GM19035 (cell line): ENCODE data around the gene NLRC5.
"Not testable (repeated sequence)": the region's sequence is repeated elsewhere in the genome, so short reads cannot be mapped to it uniquely, and the experiment has no call there.

ENCODE experiments used
- ATAC-seq: cut with Tn5 transposase; IDR thresholded peaks from one replicate; pipeline ENCODE4 v1.9.1; 2021; ENCODE audit not compliant: unreplicated experiment

NLRC5 gene

DNA sequence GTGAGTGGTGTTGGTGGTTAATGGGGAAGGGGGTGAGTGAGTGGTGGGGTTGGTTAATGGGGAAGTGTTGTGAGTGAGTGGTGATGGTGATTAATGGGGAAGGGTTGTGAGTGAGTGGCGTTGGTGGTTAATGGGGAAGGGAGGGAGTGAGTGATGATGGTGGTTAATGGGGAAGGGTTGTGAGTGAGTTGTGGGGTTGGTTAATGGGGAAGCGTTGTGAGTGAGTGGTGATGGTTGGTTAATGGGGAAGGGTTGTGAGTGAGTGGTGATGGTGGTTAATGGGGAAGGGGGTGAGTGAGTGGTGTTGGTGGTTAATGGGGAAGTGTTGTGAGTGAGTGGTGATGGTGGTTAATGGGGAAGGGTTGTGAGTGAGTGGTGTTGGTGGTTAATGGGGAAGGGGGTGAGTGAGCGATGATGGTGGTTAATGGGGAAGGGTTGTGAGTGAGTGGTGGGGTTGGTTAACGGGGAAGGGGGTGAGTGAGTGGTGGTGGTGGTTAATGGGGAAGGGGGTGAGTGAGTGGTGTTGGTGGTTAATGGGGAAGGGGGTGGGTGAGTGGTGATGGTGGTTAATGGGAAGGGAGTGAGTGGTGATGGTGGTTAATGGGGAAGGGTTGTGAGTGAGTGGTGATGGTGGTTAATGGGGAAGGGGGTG lies 81.8 kb downstream of the NLRC5 start:
- ATAC-seq, result not testable (repeated sequence)

DNA sequence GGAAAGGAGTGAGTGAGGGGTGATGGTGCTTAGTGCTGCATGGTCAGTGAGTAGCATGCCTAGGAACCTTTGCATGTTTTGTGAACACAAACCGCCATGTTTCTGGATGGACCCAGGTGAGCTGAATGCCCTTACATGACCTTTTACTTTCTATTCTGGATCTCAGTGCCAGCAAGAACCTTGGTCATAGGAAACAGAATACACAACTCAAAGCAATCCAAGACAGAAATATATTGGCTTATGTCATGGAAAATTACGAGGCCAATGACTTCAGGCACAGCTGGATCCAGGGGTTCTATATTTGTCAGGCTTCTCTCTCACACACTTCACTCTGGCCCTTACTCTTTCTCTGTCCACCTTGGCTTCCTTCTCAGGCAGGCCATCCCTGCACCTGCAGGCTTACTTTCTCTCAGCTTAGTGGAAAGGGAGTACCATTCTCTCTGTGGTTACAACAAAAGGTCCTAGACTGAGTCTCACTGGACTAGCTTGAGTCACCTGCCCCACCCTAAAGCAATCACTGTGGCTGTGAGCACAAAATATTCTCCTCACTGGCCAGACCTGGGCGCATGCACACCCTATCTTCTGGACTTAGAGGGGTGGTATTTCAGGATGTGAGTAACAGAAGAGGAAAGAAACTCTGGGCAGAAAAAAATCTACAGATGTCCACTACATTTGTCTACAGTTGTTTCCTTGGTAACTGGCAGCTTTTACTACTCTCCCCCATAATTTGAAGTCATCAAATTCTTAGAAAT lies 82.7 kb downstream of the NLRC5 start:
- no peak for ATAC-seq

DNA sequence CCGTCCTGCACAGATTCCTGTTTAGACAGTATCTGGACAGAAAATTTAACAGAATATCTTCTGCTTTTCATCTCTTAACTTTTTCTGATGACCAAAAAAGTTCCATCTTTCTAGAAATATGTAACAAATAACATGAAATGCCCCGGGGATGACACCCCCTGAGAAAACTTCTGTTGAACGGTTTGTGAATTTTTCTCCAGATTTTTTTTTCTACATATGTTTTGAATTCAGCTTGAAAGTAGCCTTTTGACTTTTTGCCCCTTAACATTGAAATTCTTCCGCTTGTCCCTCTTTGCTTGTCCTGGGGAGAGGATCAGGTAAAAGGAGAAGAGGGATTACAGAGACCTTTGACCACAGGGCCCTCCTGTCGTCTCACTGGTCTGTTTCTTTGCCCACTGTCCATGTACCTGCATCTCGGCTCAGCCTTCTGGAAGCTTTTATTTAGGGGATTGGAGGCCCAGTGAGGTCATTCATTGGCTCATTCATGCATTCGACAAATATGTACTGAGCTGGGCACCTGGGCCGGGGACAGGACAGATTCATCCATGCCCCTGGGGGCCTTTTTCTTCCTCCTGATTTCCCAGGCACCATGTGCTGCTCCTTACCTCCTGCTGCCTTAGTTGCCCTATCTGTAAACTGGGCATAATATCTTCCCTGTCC lies 83.4 kb downstream of the NLRC5 start:
- ATAC-seq, result no peak

DNA sequence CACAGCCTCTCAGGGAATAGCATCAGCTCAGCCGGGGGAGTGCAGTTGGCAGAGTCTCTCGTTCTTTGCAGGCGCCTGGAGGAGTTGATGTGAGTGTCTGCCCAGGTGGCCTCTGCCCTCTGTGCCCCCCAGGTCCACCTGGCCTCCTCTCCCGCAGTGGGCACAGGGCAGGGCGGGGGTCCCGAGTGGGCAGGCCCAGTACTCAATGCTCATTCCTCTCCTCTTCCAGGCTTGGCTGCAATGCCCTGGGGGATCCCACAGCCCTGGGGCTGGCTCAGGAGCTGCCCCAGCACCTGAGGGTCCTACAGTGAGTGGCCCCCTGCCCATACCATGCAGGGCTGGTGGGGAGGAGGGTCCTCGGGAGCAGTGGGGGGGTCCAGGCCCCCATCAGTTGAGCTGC lies 88.4 kb downstream of the NLRC5 start:
- ATAC-seq, result no peak

DNA sequence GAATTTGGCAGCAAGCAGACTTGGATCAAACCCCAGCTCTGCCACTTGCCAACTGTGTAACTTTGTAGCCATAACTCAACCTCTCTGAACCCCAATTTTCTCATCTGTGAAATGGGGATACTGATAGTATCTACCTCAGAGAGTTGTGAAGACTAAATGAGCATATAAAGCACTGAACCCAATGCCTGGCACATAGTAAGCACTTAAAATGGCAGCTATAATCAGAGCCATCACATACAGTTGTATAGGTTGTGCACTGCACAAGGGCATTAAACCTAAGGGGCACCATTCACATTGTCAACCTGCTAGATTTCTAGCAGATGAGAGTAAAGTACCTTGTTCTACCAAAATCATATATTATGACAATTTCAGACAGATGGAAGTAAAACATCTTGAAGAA lies 92.4 kb downstream of the NLRC5 start:
- no peak for ATAC-seq

DNA sequence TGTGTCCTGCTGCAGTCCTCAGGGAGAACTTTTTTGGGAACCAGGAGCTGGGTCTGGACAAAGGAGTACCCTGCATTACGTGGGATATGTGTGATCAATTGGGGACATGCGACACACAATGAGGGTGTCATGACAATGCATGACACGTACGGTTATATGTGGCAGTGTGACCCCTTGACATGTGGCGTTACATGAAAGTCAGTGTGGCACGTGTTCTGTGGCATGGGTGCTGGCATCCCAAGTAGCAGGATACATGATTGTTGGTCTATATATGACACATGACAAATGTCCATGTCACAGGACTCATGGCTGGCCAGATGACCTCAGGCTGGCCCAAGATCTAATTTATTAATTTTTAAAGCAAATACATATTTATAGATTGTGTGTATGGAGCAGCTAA lies 93.3 kb downstream of the NLRC5 start:
- no peak for ATAC-seq

DNA sequence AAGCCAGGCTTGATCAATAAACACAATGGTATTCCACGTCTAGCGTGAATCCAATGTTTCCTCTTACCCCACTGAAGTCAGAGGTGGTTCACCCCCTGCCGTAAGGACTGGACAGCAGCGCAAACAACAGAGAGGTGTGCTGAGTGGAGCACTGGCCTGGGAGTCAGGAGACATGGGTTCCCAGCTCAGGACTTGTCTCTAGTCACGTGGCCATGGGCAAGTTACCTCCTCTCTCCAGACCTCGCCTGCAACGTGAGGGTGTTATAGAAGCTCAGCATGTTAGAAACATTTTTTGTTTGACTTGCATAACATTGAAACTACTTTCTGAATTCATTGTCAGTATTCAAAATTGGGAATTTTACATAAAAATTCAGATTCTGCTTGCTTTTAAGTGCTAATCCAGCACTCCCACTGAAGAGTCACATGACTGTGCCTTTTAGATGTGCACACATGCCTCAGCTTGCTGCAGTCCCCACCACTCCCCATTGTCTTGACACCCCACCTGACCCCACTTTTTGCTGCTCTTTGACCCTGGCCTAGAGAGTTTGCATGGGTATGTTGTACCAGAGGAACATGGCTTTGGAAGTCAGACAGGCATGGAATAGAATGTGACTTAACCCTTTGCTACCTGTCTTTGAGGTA lies 94.2 kb downstream of the NLRC5 start:
- ATAC-seq, result no peak

DNA sequence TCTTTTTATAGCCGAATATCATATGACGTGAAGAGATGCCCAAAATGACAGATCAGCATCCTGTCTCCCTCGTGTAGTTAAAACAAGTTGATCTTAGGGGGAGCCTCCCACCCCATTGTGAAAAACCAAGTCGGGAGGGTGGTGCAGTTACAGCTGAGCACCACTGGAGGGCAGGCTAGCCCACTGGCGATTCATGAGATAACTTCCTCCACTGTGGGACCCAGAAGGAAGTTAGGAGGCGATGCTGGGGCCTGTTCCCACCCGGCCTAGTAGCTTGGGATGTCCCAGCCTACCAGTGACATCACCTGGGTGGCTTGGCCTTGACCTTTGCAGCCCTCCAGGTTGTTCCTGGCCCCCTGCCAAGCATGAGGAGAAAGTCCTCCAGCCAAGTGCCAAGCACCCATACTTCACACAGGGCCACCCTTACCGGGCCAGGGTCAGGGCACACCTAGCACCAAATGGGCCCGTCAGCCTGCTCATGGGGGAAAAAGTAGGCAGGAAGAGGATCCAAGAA lies 95.0 kb downstream of the NLRC5 start:
- ATAC-seq, result no peak

DNA sequence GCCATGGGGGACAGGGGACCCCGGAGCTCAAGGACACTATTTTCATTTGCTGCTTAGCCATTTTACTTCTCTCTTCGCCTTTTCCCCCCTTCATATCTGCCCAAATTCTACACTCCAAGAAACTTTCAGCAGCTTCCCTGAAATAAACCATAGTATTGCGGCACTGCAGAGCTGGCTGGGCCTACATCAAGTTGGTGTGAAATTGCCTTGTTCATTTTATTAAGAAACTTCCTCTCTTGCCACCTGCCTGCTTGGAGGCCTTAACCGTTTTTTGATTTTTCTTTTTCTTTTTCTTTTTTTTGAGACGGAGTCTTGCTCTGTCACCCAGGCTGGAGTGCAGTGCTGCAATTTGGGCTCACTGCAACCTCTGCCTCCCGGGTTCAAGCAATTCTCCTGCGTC lies 95.6 kb downstream of the NLRC5 start:
- ATAC-seq, result no peak

DNA sequence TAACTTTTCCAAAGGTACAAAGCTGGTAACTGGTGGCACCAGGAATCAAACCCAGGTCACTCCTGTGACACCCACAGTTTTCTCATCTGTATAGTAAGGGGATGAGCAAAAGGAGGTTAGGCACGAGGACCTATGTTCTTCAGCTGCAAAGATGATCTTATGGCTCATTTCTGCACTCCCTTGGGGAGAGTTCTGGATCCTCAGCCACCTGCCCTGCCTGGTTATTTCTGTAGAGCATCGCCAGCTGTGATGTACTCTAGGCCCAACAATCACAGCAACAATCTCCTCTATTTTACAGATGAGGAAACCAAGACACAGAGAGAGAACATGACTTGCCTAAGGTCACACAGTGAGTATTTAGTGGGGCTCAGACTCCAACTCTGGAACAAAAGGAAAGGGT lies 97.6 kb downstream of the NLRC5 start:
- no peak for ATAC-seq

DNA sequence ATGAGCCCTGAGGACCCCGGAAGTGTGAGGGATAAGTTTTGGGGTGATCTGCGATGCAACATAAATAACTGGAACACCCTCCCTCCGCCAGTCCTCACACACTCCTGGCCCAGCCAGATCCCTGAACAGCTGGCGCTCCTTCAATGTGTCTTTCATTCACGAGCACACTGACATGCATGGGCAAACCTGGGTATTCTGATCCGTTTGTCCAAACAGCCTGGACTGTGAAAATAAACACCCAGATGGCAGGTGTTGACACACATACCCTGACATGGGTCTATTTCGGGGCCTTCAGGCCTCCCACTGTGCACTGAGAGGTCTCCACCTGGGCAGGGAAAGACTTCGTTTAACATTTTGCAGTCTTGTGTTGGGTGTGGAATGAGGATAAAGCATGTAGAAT lies 100.0 kb downstream of the NLRC5 start:
- no peak for ATAC-seq

DNA sequence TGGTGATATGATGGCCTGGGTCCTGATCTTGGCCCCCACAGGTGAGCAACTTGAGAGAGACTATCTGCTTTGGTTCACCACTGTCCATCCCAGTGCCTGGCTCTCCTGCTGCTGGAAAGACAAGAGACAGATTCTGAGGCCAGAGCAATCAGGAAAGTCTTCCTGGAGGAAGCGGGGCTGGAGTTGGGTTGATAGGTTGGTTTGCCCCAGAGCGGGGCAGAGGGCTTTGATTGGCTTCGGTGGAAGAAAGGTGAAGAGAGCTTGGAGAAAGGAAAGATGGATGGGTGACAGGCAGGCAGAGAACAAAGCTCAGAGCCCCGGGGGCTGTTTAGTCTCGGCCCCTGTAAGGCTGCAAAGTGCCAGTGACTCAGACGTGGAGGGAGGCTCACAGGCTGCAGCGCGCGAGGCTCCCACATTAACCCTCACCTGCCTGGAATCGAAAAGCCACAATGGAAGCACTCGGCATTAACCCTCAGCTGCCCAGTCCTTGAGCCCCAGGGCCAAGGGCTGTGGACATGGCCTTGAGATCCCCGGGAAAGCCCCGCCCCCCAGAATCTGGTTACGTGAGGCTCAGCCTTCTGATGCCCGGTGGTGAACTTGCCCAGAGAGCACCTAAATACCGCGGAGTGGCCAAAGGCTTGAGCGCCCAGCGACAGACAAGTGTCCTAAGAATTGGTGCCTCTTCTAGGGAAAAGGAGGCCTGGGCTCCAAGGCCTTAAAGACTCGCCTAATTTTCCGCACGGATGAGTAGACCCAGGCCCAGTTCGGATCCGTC lies 102.0 kb downstream of the NLRC5 start:
- ATAC-seq, result no peak

DNA sequence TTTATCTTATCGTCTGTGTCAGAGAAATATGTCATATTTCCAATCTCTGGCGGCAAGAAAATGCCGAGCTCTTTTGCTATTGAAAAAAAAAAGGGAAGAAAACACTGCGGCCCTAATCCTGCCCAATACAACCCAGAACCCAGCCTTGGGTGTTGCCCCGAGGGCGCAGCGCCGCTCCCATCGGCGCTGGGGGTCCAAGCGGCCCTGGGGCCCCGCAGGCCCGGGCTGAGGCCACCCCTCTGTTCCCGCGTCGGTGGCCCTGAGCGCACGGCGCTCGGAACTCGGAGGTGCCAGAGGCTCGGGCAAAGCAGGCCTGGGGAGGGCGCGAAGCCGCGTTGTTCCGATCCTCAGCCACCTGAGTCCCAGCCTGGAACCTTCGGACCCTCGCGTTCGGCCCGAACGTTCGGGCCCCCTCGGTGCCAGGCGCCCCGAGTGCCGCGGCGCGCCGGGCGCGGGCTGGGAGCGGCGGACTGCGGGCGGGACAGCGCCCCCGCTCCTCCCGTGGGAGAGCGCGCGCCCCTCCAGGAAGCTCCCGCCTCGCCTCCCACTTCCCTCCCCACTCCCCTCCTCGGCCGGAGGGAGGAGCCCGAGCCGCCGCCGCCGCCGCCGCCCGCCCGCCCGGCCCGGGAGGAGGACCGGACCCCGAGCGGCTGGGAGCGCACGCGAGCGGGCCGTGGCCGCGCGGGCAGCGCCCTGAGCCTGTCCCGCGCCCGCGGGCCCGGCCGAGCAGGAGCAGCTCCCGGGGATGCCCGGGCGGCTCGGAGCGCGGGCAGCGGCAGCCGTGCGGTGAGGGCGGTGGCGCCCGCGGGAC lies 102.8 kb downstream of the NLRC5 start, which contains the start of gene CPNE2:
CPNE2 (plus strand) TSS at position 609 of the 811 bp plus-strand sequence. CDS start 18,160 bp downstream, outside the sequence.
- no peak for ATAC-seq

DNA sequence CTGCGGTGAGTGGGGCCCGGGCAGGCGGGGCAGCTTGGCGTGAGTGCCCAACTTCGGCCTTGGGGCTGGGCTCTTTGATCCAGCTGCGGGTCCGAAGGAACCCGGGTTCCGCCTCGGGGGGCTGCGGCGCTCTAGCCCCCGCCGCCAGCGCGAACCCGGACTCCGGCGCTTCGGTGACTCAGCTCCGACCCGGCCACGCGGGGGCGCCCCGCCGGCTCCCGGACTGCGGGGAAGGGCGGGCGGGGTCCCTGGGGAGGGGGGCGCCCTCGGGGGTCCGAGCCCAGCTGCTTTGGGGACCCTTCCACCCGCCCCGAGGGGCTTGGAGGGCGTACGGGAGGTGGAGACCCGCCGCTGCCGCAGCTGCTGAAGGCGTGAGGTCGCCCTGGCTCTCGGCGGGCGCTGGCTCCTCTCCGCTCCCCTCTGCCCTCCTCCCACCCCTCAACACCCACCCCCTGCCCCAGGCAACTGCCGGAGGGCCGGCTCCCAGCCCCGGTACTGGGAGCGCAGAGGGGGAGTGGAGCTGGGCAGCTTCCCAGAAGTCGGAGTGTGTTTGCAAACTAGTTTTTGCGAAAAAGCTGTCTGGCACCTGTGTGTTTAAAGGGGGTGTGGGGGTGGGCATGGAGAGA lies 103.5 kb downstream of the NLRC5 start:
- no peak for ATAC-seq

DNA sequence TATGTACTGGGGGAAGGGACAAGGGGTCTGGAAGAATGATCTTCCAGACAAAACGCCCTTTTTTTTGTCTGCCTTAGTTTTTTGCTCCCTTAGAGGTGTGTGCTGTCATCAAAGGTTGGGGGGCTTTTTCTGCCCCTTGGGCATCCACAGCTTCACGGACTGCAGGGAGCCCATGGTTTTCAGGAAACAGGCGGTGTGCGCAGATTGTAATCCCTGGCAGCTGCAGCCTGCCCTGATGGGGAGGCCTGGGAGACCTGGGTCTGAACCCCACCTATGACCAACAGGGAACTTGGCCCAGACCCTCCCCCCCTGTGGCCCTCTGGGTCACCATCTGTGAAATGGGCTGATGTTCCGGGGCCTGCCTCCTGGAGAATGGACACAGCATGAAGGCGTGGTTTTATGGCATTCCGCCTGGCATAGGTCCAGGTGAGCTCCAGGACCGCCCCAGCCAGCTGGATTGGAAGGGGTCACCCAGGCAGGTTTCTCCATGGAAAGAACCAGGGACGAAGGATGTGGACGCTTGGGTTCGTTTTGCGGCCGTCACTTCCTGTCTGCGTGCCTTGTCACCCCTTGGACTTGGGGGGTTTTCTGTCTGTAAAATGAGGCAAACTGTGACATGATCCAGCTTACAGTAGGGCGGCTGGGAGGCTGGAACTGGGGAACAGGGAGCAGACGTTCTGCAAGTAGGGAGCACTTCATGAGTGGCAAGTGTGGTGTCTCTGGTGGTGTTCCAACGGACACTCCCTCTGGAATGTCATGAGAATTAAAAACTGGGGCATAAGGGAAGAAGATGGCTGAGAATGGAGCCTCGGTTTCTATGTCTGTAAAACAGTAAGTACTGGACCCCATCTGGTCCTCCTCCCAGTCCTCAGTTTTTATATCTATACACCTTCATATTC lies 104.6 kb downstream of the NLRC5 start:
- no peak for ATAC-seq

DNA sequence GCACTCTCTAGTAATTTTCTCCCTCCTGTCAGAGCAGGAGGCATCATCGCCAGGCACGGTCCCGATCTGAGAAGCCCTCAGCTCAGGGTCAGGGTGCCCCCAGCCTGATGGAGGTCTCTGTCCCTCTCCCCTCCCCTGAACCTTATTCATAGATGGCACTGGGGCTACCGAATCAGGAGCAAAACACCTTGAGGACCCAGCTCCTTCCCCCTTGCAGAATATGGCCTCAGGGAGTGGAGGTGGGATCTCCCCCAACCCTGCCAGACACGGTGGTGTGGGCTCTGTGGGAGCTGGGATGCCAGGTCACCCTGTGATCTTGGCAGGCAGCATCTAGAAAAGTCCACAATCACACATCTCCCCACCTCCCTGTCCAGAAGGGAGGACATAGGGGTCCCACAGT lies 105.6 kb downstream of the NLRC5 start:
- ATAC-seq, result no peak

DNA sequence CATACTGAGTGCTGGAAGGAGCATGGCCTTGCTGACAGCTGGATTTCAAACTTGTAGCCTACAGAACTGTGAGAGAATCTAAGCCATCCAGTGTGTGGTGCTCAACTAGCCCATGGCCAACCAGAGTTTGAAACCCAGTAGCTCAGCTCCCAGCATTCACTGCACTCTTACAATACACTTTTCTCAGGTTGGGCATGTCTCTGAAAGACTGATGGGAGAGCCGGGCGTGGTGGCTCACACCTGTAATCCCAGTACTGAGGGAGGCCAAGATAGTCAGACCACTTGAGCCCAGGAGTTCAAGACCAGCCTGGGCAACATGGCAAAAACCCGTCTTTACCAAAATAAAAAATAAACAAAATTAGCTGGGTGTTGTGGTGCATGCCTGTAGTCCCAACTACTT lies 106.8 kb downstream of the NLRC5 start:
- no peak for ATAC-seq

DNA sequence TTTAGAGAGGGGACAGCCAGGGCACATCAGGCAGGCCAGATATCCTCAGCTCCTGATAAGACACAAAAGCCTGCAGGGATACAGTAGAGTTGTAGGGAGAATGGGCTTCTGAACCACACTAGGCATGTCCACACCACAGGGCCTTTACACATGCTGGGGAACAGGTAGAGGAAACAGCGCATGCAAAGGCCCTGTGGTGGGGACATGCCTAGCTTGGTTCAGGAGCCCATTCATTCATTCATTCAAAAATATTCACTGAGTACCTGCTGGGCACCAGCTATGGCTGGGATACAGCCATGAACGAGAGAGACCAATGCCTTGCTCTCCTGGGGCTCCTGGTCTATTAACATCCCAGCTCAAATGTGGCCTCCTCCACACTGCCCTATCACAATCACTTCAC lies 107.4 kb downstream of the NLRC5 start:
- no peak for ATAC-seq
